ENCODE results near the gene CCNYL1. TPM values are rescaled to one million over a fixed set of nuclear protein-coding genes. Genes with fewer than 3 reads are reported as not detected.

CCNYL1 gene
- total RNA-seq, 6 donors from 2014 or later, result 10.9 to 27.0 (median 19.2) TPM

- Histone ChIP-seq H3K27ac (no peak overlapping the region), H3K9me3 (no peaks in the 10 kb centered on the region), H3K4me1 (peaks cover 13 to 38% (median 23%) of the 10 kb centered on the region in 4 donors), H3K27me3 (no peaks in the 10 kb centered on the region), H3K4me3 (no peak overlapping the region), H3K36me3 (peaks cover 0 to 43% (median 9%) of the 10 kb centered on the region in 4 donors)
- TF ChIP-seq EP300 (IDR thresholded peaks at IDR 0.05) (no peak), POLR2A (IDR thresholded peaks at IDR 0.05) (no peak), POLR2AphosphoS5 (IDR thresholded peaks at IDR 0.05) (no peak), CTCF (IDR thresholded peaks at IDR 0.05) (no peak)
- 73 to 83% methylated on average over 8 of the region's 8 CpGs for WGBS, 2 donors
- DNase-seq (no peak), ATAC-seq (ENCODE audit: low FRiP score in 2 of 2) (no peak)
Observed at GRCh38 chr2:207763303-207763917, 52.0 kb downstream of the CCNYL1 start.

DNA sequence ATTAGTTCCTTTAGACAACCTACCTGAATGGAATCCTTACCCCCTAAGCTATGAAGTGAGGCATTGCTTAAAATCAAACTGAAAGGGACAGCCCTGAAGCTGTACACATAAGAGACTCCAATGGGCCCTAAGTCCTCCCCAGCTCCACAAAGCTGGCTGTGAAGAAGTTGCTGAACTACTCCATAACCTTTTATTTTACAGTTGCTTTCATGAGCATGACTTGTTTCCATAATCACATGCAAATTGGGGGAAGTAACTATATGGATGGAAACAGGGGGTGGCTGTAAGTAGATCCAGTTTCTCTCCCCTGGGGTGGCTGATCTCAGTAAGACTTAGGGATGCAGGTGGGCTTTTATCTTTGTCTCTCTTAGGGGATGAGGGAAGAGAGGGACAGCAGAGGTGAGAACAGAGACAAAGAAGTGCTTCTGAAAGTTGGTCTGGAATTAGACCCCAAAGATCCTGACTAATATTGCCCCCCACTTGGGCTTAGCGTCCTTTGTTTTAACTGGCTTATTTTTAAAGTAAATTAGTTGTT, 52.7 kb downstream of the CCNYL1 start:
- Histone ChIP-seq H3K27ac (no peak overlapping the region), H3K4me1 (peaks cover 13 to 38% (median 27%) of the 10 kb centered on the region in 4 donors), H3K27me3 (no peaks in the 10 kb centered on the region), H3K36me3 (peaks cover 0 to 43% (median 9%) of the 10 kb centered on the region in 4 donors), H3K9me3 (no peaks in the 10 kb centered on the region), H3K4me3 (no peak overlapping the region)
- WGBS, 2 donors, result 94 to 95% methylated on average over 1 of the region's 1 CpG
- DNase-seq (no peak), ATAC-seq (ENCODE audit: low FRiP score in 2 of 2) (no peak)
- no peak for TF ChIP-seq POLR2A (IDR thresholded peaks at IDR 0.05)
- no peak for TF ChIP-seq EP300 (IDR thresholded peaks at IDR 0.05)
- no peak for TF ChIP-seq CTCF (IDR thresholded peaks at IDR 0.05)
- no peak for TF ChIP-seq POLR2AphosphoS5 (IDR thresholded peaks at IDR 0.05)

- Histone ChIP-seq H3K4me1 (peaks cover 17 to 43% (median 32%) of the 10 kb centered on the region in 4 donors), H3K27me3 (no peaks in the 10 kb centered on the region), H3K36me3 (peaks cover 0 to 36% (median 9%) of the 10 kb centered on the region in 4 donors), H3K4me3 (peak overlapping the region in 2 of 4 donors; percentile 9 to 90), H3K27ac (peak overlapping the region in 2 of 4 donors; percentile 24 to 42), H3K9me3 (no peaks in the 10 kb centered on the region)
- TF ChIP-seq POLR2AphosphoS5 (IDR thresholded peaks at IDR 0.05), result no peak
- TF ChIP-seq POLR2A (IDR thresholded peaks at IDR 0.05), result no peak
- peak in 1 of 4 donors; percentile 57 for TF ChIP-seq EP300 (IDR thresholded peaks at IDR 0.05)
- TF ChIP-seq CTCF (IDR thresholded peaks at IDR 0.05), result no peak
- ATAC-seq (ENCODE audit: low FRiP score in 2 of 2) (no peak), DNase-seq (peak in 1 of 2 donors; percentile 84)
- WGBS, 2 donors, result 63 to 84% methylated on average over 2 of the region's 2 CpGs
Observed at GRCh38 chr2:207765547-207765946, 54.1 kb downstream of the CCNYL1 start.

DNA sequence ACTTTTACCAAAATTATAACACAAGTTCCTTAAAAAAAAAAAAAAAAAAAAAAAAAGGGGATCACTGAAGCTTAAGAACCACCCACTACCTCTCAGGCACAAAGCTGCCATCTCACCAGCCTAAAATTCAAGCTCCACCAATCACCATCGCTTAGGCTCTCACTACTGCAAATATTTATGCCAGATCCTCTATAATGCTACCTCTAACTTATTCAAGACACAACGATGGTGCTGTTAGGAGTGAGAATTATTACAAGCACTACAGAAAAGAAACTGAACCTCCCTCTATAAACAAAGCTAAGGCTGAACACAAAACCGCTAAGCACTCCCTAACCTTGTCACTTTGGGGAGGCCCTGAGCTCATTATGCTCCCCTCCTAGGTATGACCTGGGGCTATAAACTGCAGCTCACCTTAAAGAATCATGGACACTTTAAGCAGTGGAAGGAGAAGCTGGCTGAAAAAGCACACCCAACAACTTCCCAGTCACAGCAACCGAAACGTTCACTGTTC, 54.7 kb downstream of the CCNYL1 start:
- ATAC-seq (ENCODE audit: low FRiP score in 2 of 2) (no peak), DNase-seq (no peak)
- Histone ChIP-seq H3K36me3 (peaks cover 0 to 36% (median 9%) of the 10 kb centered on the region in 4 donors), H3K9me3 (no peaks in the 10 kb centered on the region), H3K4me3 (peak overlapping the region in 2 of 4 donors; percentile 90 to 93), H3K27ac (peak overlapping the region in 3 of 4 donors; percentile 36 to 96 (median 93)), H3K27me3 (no peaks in the 10 kb centered on the region), H3K4me1 (peaks cover 23 to 48% (median 37%) of the 10 kb centered on the region in 4 donors)
- 41 to 54% methylated on average over 5 of the region's 5 CpGs for WGBS, 2 donors
- TF ChIP-seq CTCF (IDR thresholded peaks at IDR 0.05) (no peak), EP300 (IDR thresholded peaks at IDR 0.05) (no peak), POLR2A (IDR thresholded peaks at IDR 0.05) (no peak), POLR2AphosphoS5 (IDR thresholded peaks at IDR 0.05) (no peak)
